ENCODE data around the gene TMEM95. TPM values are rescaled to one million over a fixed set of nuclear protein-coding genes. Genes with fewer than 3 reads are reported as not detected.

TMEM95 gene
- total RNA-seq, 2 experiments from 2014 or later = not detected

DNA sequence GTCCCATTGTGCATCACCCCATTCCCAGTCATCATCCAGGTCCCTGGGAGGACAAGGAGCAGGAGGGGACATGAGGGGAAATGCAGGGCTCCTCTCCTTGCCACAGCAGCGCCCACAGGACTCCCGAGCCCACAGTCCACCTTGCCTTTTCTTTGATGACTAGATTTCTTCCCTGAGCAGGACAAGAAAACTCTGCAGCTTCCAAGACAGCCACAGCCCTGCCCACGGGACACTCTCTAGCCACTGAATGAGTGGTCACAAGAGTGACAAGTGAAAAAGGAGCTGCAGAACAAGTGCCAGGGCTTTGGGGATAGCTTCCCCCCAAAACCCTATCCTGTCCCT lies 30.5 kb upstream of the TMEM95 start:
- intact Hi-C loops (cut with micrococcal nuclease) = no loop called here
- Mint-ChIP-seq H3K4me1 (ENCODE audit: low read depth) (peaks cover 29% of the 10 kb centered on the region), H3K9me3 (no peaks in the 10 kb centered on the region), H3K36me3 (ENCODE audit: low read depth) (peaks cover 26% of the 10 kb centered on the region), H3K27ac (no peak overlapping the region), H3K4me3 (no peak overlapping the region), H3K27me3 (no peaks in the 10 kb centered on the region)
- no peak for ATAC-seq
- TF ChIP-seq CTCF (IDR thresholded peaks at IDR 0.05) = peak; percentile 27
- no peak for DNase-seq
- CTCF ChIA-PET = interaction anchor here (0.6 to 6.5 kb wide), 13 partner anchors 9 to 291 kb away, joined by 3 to 60 read pairs (median 4); partner anchors contain the start of genes ACAP1, FXR2, GPS2 and TMEM95
- POLR2A ChIA-PET = interaction anchor here (1.0 to 10.5 kb wide), 3 partner anchors 11 to 18 kb away, joined by 5 to 150 read pairs (median 10); partner anchors contain the start of gene GPS2

DNA sequence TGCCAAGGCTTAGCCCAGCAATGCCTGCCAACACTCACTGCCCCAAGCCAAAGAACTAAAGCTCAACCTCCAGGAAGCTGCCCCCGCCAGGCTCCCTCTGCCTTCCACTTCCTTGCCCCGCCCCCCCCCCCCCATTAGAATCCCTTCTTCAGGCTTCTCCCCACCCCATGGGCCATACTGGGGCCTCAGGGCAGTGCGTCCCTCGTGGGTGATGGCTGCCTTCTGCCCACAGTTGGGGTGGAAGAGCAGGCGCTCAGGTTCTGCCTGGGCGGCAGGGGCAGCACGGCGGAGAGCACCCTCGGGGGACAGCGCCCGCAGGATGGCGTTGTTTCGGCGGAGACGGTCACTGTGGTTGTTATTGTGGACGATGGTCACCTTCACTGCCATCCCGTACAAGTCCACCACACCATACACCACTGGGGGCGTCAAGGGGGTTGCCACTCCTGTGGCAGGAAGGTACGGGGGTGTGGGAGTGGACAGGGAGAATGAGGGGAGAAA lies 29.9 kb upstream of the TMEM95 start:
- intact Hi-C loops (cut with micrococcal nuclease) = no loop called here
- POLR2A ChIA-PET = interaction anchor here (1.0 to 10.5 kb wide), 3 partner anchors 10 to 18 kb away, joined by 5 to 150 read pairs (median 10); partner anchors contain the start of gene GPS2
- Mint-ChIP-seq H3K36me3 (ENCODE audit: low read depth) (peaks cover 26% of the 10 kb centered on the region), H3K27me3 (no peaks in the 10 kb centered on the region), H3K4me3 (no peak overlapping the region), H3K9me3 (no peaks in the 10 kb centered on the region), H3K27ac (no peak overlapping the region), H3K4me1 (ENCODE audit: low read depth) (peaks cover 29% of the 10 kb centered on the region)
- DNase-seq (no peak), ATAC-seq (no peak)
- no peak for TF ChIP-seq CTCF (IDR thresholded peaks at IDR 0.05)
- CTCF ChIA-PET = interaction anchor here (0.6 to 6.5 kb wide), 14 partner anchors 9 to 290 kb away, joined by 3 to 60 read pairs (median 4); partner anchors contain the start of genes ACAP1, FXR2, GPS2 and TMEM95

GRCh38 chr17:7326186-7326585 lies 28.8 kb upstream of the TMEM95 start:
- H3K9me3 Mint-ChIP-seq = no peaks in the 10 kb centered on the region
- intact Hi-C loops (cut with micrococcal nuclease) = no loop called here
- CTCF ChIA-PET = interaction anchor here (2.7 to 6.5 kb wide), 3 partner anchors 10 to 18 kb away, joined by 7 to 60 read pairs (median 50); partner anchors contain the start of gene ACAP1
- peaks cover 22% of the 10 kb centered on the region for H3K36me3 Mint-ChIP-seq (ENCODE audit: low read depth)
- no peak for TF ChIP-seq CTCF (IDR thresholded peaks at IDR 0.05)
- ATAC-seq (no peak), DNase-seq (no peak)
- POLR2A ChIA-PET = interaction anchor here (2.9 to 10.5 kb wide), 2 partner anchors 14 to 16 kb away, joined by 10 to 150 read pairs; partner anchors contain the start of gene GPS2
- no peaks in the 10 kb centered on the region for H3K27me3 Mint-ChIP-seq
- H3K4me1 Mint-ChIP-seq (ENCODE audit: low read depth) = peaks cover 36% of the 10 kb centered on the region
- H3K4me3 Mint-ChIP-seq = no peak overlapping the region
- no peak overlapping the region for H3K27ac Mint-ChIP-seq

GRCh38 chr17:7327056-7327455 lies 27.9 kb upstream of the TMEM95 start:
- no peak for TF ChIP-seq CTCF (IDR thresholded peaks at IDR 0.05)
- no peak overlapping the region for H3K27ac Mint-ChIP-seq
- CTCF ChIA-PET = interaction anchor here (1.0 to 6.5 kb wide), 5 partner anchors 9 to 17 kb away, joined by 3 to 60 read pairs (median 7); partner anchors contain the start of gene ACAP1
- H3K27me3 Mint-ChIP-seq = no peaks in the 10 kb centered on the region
- ATAC-seq = no peak
- intact Hi-C loops (cut with micrococcal nuclease) = no loop called here
- POLR2A ChIA-PET = interaction anchor here (10.5 kb wide), 1 partner anchor 15 kb away, joined by 150 read pairs; the partner anchor contains the start of gene GPS2
- H3K9me3 Mint-ChIP-seq = no peaks in the 10 kb centered on the region
- no peak overlapping the region for H3K4me3 Mint-ChIP-seq
- peaks cover 14% of the 10 kb centered on the region for H3K36me3 Mint-ChIP-seq (ENCODE audit: low read depth)
- peaks cover 37% of the 10 kb centered on the region for H3K4me1 Mint-ChIP-seq (ENCODE audit: low read depth)
- no peak for DNase-seq

GRCh38 chr17:7327501-7327900 lies 27.5 kb upstream of the TMEM95 start:
- H3K36me3 Mint-ChIP-seq (ENCODE audit: low read depth) = peaks cover 14% of the 10 kb centered on the region
- peak overlapping the region; percentile 36 for H3K27ac Mint-ChIP-seq
- intact Hi-C loops (cut with micrococcal nuclease) = no loop called here
- ATAC-seq = no peak
- CTCF ChIA-PET = interaction anchor here (1.0 to 6.5 kb wide), 5 partner anchors 9 to 17 kb away, joined by 3 to 60 read pairs (median 7); partner anchors contain the start of gene ACAP1
- H3K4me3 Mint-ChIP-seq = peak overlapping the region; percentile 38
- peaks cover 42% of the 10 kb centered on the region for H3K4me1 Mint-ChIP-seq (ENCODE audit: low read depth)
- DNase-seq = no peak
- H3K9me3 Mint-ChIP-seq = no peaks in the 10 kb centered on the region
- TF ChIP-seq CTCF (IDR thresholded peaks at IDR 0.05) = no peak
- H3K27me3 Mint-ChIP-seq = no peaks in the 10 kb centered on the region
- POLR2A ChIA-PET = interaction anchor here (10.5 kb wide), 1 partner anchor 15 kb away, joined by 150 read pairs; the partner anchor contains the start of gene GPS2

All from activated CD8-positive, alpha-beta T cell treated with anti-CD3 and anti-CD28 coated beads for 36 hours (primary cell).